ENCODE data around the gene SDR42E1. TPM values are rescaled to one million over a fixed set of nuclear protein-coding genes. Genes with fewer than 3 reads are reported as not detected.

Gene SDR42E1
- total RNA-seq, 1 experiment from 2014 or later = 0.07 TPM

DNA sequence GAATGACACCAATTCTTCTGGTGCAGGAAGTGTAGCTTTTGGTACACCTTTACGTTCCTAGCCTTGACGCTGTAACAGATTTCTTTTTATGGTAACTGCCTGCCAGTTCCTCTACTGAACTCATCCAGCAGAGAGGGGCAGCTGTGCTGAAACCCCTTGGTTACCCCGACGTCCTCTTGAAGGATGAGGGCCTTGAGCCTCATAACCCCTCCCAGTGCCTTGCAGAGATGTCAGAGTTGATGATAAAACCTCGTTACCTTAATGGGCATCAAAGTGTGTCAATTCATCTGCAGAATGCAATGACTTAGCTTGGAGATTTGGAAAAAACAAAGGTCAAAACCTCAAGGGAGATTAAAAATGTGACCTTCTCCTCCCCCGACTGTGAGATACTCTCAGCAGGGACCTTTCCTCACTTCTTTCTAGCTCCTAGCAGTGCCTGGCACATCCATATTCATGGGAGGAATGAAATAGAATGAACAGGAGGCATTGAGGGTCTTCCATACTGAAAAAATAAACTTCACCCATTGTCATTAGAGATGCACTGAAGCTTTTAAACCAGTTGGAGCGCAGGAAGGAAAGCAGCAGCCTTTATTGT, 69.2 kb downstream of the SDR42E1 start:
- TF ChIP-seq NR3C1 (CRISPR knock-in tag; conservative IDR thresholded peaks at IDR 0.05; ENCODE audit: low read depth) (no peak), NFATC4 (CRISPR knock-in tag; IDR thresholded peaks at IDR 0.05) (no peak), TEAD4 (CRISPR knock-in tag; IDR thresholded peaks at IDR 0.05) (no peak), GABPB1 (CRISPR knock-in tag; IDR thresholded peaks at IDR 0.05) (no peak), MLX (CRISPR knock-in tag; IDR thresholded peaks at IDR 0.05) (no peak), RELA (CRISPR knock-in tag; IDR thresholded peaks at IDR 0.05; ENCODE audit: borderline replicate concordance) (no peak), JUN (CRISPR knock-in tag; IDR thresholded peaks at IDR 0.05) (no peak), FOXJ3 (CRISPR knock-in tag; IDR thresholded peaks at IDR 0.05; ENCODE audit: borderline replicate concordance) (no peak), TCF7 (CRISPR knock-in tag; IDR thresholded peaks at IDR 0.05; ENCODE audit: low read depth) (no peak), ZNF121 (CRISPR knock-in tag; IDR thresholded peaks at IDR 0.05) (no peak), GTF2I (CRISPR knock-in tag; conservative IDR thresholded peaks at IDR 0.05) (no peak), SP1 (CRISPR knock-in tag; conservative IDR thresholded peaks at IDR 0.05) (no peak), JAZF1 (CRISPR knock-in tag; IDR thresholded peaks at IDR 0.05) (no peak), PREB (CRISPR knock-in tag; IDR thresholded peaks at IDR 0.05; ENCODE audit: borderline replicate concordance) (no peak), ATF6 (CRISPR knock-in tag; IDR thresholded peaks at IDR 0.05) (no peak)
- TF ChIP-seq, protein P1, sequence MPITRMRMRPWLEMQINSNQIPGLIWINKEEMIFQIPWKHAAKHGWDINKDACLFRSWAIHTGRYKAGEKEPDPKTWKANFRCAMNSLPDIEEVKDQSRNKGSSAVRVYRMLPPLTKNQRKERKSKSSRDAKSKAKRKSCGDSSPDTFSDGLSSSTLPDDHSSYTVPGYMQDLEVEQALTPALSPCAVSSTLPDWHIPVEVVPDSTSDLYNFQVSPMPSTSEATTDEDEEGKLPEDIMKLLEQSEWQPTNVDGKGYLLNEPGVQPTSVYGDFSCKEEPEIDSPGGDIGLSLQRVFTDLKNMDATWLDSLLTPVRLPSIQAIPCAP (CRISPR knock-in tag; IDR thresholded peaks at IDR 0.05) = no peak
- TF ChIP-seq, protein P2, sequence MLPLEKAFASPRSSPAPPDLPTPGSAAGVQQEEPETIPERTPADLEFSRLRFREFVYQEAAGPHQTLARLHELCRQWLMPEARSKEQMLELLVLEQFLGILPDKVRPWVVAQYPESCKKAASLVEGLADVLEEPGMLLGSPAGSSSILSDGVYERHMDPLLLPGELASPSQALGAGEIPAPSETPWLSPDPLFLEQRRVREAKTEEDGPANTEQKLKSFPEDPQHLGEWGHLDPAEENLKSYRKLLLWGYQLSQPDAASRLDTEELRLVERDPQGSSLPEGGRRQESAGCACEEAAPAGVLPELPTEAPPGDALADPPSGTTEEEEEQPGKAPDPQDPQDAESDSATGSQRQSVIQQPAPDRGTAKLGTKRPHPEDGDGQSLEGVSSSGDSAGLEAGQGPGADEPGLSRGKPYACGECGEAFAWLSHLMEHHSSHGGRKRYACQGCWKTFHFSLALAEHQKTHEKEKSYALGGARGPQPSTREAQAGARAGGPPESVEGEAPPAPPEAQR (CRISPR knock-in tag; IDR thresholded peaks at IDR 0.05) = no peak
- TF ChIP-seq, protein P3, sequence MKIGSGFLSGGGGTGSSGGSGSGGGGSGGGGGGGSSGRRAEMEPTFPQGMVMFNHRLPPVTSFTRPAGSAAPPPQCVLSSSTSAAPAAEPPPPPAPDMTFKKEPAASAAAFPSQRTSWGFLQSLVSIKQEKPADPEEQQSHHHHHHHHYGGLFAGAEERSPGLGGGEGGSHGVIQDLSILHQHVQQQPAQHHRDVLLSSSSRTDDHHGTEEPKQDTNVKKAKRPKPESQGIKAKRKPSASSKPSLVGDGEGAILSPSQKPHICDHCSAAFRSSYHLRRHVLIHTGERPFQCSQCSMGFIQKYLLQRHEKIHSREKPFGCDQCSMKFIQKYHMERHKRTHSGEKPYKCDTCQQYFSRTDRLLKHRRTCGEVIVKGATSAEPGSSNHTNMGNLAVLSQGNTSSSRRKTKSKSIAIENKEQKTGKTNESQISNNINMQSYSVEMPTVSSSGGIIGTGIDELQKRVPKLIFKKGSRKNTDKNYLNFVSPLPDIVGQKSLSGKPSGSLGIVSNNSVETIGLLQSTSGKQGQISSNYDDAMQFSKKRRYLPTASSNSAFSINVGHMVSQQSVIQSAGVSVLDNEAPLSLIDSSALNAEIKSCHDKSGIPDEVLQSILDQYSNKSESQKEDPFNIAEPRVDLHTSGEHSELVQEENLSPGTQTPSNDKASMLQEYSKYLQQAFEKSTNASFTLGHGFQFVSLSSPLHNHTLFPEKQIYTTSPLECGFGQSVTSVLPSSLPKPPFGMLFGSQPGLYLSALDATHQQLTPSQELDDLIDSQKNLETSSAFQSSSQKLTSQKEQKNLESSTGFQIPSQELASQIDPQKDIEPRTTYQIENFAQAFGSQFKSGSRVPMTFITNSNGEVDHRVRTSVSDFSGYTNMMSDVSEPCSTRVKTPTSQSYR (CRISPR knock-in tag; IDR thresholded peaks at IDR 0.05) = no peak
- TF ChIP-seq, protein P4, sequence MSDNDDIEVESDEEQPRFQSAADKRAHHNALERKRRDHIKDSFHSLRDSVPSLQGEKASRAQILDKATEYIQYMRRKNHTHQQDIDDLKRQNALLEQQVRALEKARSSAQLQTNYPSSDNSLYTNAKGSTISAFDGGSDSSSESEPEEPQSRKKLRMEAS (CRISPR knock-in tag; IDR thresholded peaks at IDR 0.05) = no peak
- DNase-seq (ENCODE audit: low spot score) (no peak), ATAC-seq (no peak)
- H3K4me3 Mint-ChIP-seq = no peak overlapping the region
- peaks cover 20% of the 10 kb centered on the region for H3K27me3 Mint-ChIP-seq (ENCODE audit: low read depth)
- H3K4me1 Mint-ChIP-seq = peaks cover 79% of the 10 kb centered on the region
- H3K36me3 Mint-ChIP-seq = no peaks in the 10 kb centered on the region
- ChIA-PET CTCF (interaction anchor here (1.0 to 7.0 kb wide), 11 partner anchors 11 to 519 kb away, joined by 3 to 123 read pairs (median 4); no protein-coding TSS in a partner anchor), POLR2A (interaction anchor here (0.7 kb wide), 1 partner anchor 55 kb away, joined by 3 read pairs; no protein-coding TSS in a partner anchor)
- no peak overlapping the region for H3K27ac Mint-ChIP-seq
- H3K9me3 Mint-ChIP-seq = no peaks in the 10 kb centered on the region
